Neural crest cell (in vitro differentiated cells): ENCODE data around the gene SBK1. TPM values are rescaled to one million over a fixed set of nuclear protein-coding genes. Genes with fewer than 3 reads are reported as not detected.

Experiments used
- DNase-seq: peaks from one replicate; pipeline ENCODE4 v3.0.0; 2021; ENCODE audit warnings: low read depth, mixed read lengths, low spot score
- H3K27ac Mint-ChIP-seq: one replicate; pipeline ENCODE4 v1.8.0; 2021; ENCODE audit warnings: mild to moderate bottlenecking, mixed read lengths; ENCODE audit not compliant: unreplicated experiment
- H3K27me3 Mint-ChIP-seq: 2 replicates; pipeline ENCODE4 v1.8.0; 2021; ENCODE audit warnings: low read depth, mild to moderate bottlenecking, mixed read lengths
- H3K36me3 Mint-ChIP-seq: 2 replicates; pipeline ENCODE4 v1.8.0; 2021; ENCODE audit warnings: low read depth, mild to moderate bottlenecking, mixed read lengths
- H3K4me1 Mint-ChIP-seq: 2 replicates; pipeline ENCODE4 v1.8.0; 2021; ENCODE audit warnings: mixed read lengths
- H3K4me3 Mint-ChIP-seq: one replicate; pipeline ENCODE4 v1.8.0; 2021; ENCODE audit warnings: mild to moderate bottlenecking, mixed read lengths
- H3K9me3 Mint-ChIP-seq: 2 replicates; pipeline ENCODE4 v1.8.0; 2021; ENCODE audit warnings: mixed read lengths
- CTCF ChIP-seq: fragments of 200-600 bp; sonication (generic); conservative IDR thresholded peaks from 2 replicates; pipeline ENCODE4 v1.5.0; 2021; ENCODE audit warnings: antibody characterized with exemption, mild to moderate bottlenecking
- total RNA-seq: library from RNA; stranded (reverse); gene quantifications from 2 replicates; pipeline ENCODE4 v1.2.1, GENCODE V29; 2021

SBK1 gene
- total RNA-seq, 1 donor from 2014 or later, result 79.0 TPM

- no peak for DNase-seq
- no peaks in the 10 kb centered on the region for H3K27me3 Mint-ChIP-seq
- no peak overlapping the region for H3K27ac Mint-ChIP-seq
- no peaks in the 10 kb centered on the region for H3K9me3 Mint-ChIP-seq
- H3K4me1 Mint-ChIP-seq, result peaks cover 3% of the 10 kb centered on the region
- no peak overlapping the region for H3K4me3 Mint-ChIP-seq
- H3K36me3 Mint-ChIP-seq, result peaks cover 7% of the 10 kb centered on the region
- TF ChIP-seq CTCF, result no peak
These were observed 20.0 kb downstream of the SBK1 start for GRCh38 chr16:28312327-28312726.

GRCh38 chr16:28313587-28313986, 21.3 kb downstream of the SBK1 start:
- Mint-ChIP-seq H3K9me3 (no peaks in the 10 kb centered on the region), H3K4me1 (peaks cover 3% of the 10 kb centered on the region), H3K27me3 (no peaks in the 10 kb centered on the region), H3K4me3 (no peak overlapping the region), H3K36me3 (peaks cover 9% of the 10 kb centered on the region), H3K27ac (no peak overlapping the region)
- TF ChIP-seq CTCF, result no peak
- no peak for DNase-seq

- Mint-ChIP-seq H3K36me3 (peaks cover 9% of the 10 kb centered on the region), H3K4me1 (peaks cover 3% of the 10 kb centered on the region), H3K4me3 (no peak overlapping the region), H3K27me3 (no peaks in the 10 kb centered on the region), H3K9me3 (no peaks in the 10 kb centered on the region), H3K27ac (no peak overlapping the region)
- no peak for DNase-seq
- TF ChIP-seq CTCF, result no peak
These were observed 23.7 kb downstream of the SBK1 start for GRCh38 chr16:28316054-28316453.

- Mint-ChIP-seq H3K27ac (no peak overlapping the region), H3K4me1 (peaks cover 3% of the 10 kb centered on the region), H3K27me3 (no peaks in the 10 kb centered on the region), H3K9me3 (no peaks in the 10 kb centered on the region), H3K36me3 (peaks cover 9% of the 10 kb centered on the region), H3K4me3 (peak overlapping the region; percentile 27)
- TF ChIP-seq CTCF, result peak; percentile 83
- peak; percentile 73 for DNase-seq
These were observed 24.9 kb downstream of the SBK1 start for GRCh38 chr16:28317040-28317880.

GRCh38 chr16:28318042-28318744, 25.9 kb downstream of the SBK1 start:
- Mint-ChIP-seq H3K27ac (peak overlapping the region; percentile 57), H3K4me3 (no peak overlapping the region), H3K4me1 (peaks cover 3% of the 10 kb centered on the region), H3K36me3 (peaks cover 9% of the 10 kb centered on the region), H3K27me3 (no peaks in the 10 kb centered on the region), H3K9me3 (no peaks in the 10 kb centered on the region)
- no peak for TF ChIP-seq CTCF
- DNase-seq, result no peak
